K562 (cell line): Measurements from ENCODE around the gene TMEM168. TPM values are rescaled to one million over a fixed set of nuclear protein-coding genes. Genes with fewer than 3 reads are reported as not detected.

Source experiments
- ATAC-seq: fragments of 200-7000 bp; cut with Tn5 transposase; 3 replicates; pipeline ENCODE4 v1.9.1; 2020; ENCODE audit warnings: moderate library complexity
- BruUV-seq: library from RNA; stranded (reverse); fragments of 400-500 nt; replicated peaks from 2 replicates; lab custom pipeline; 2021; lab: Mats Ljungman, UMichigan
- CTCF ChIA-PET: fragments of 300-600 bp; formaldehyde crosslinking; extraction: SDS; loops from one replicate; lab custom pipeline; 2021; ENCODE audit warnings: low intra/inter-chr PET ratio; lab: Yijun Ruan, JAX
- POLR2A ChIA-PET: fragments of 300-600, 350-650 bp; sonication (Branson Sonifier 250); formaldehyde crosslinking; extraction: SDS; loops from one replicate; lab custom pipeline; 2021; ENCODE audit warnings: antibody characterized with exemption, inconsistent platforms; lab: Yijun Ruan, JAX
- DNase-seq, 4 experiments: peaks; one replicate each; pipeline versions ENCODE4 v3.0.0 to v3.0.0-alpha.2; 2011 to 2018; ENCODE audit warnings: low spot score in 3 of 4, mixed read lengths in 3 of 4; ENCODE audit errors: extremely low read depth in 1 of 4
- FAIRE-seq: peaks from 2 replicates; lab custom pipeline; 2011; peaks lifted over from hg19 to GRCh38; lab: Jason Lieb, UNC
- H2AFZ ChIP-seq: 2 replicates; pipeline ENCODE4 v1.6.0; 2011; ENCODE audit warnings: low read depth, low read length, control low read depth, inconsistent platforms
- H3K27ac ChIP-seq: fragments of 200-600 bp; 3 replicates; pipeline ENCODE4 v1.8.0; 2011; ENCODE audit warnings: low read depth, mild to moderate bottlenecking, control low read depth, inconsistent platforms, low read length, moderate library complexity, mixed read lengths; ENCODE audit errors: extremely low read depth
- H3K27me3 ChIP-seq, 2 experiments: fragments of 300-600 bp in 1 of 2; 2 replicates in 1 of 2; 3 replicates in 1 of 2; pipeline versions ENCODE4 v1.6.0 to v1.8.0; 2011; ENCODE audit warnings: inconsistent platforms in 2 of 2, low read length in 2 of 2, mild to moderate bottlenecking in 1 of 2, mixed read lengths in 1 of 2, moderate library complexity in 1 of 2; ENCODE audit not compliant: control insufficient read depth in 2 of 2, insufficient read depth in 2 of 2
- H3K36me3 ChIP-seq: fragments of 300-600 bp; 3 replicates; pipeline ENCODE4 v1.8.0; 2011; ENCODE audit warnings: mild to moderate bottlenecking, low read length, inconsistent platforms; ENCODE audit not compliant: control insufficient read depth, insufficient read depth
- H3K4me1 ChIP-seq, 2 experiments: fragments of 200-600 bp in 1 of 2; replicated peaks in 1 of 2; 2 replicates in 1 of 2; 3 replicates in 1 of 2; pipeline versions ENCODE4 v1.5.1 to v1.8.0; 2011; ENCODE audit warnings: inconsistent platforms in 2 of 2, low read length in 2 of 2, mild to moderate bottlenecking in 1 of 2, mixed read lengths in 1 of 2, moderate library complexity in 1 of 2; ENCODE audit not compliant: control insufficient read depth in 2 of 2, insufficient read depth in 2 of 2
- H3K4me2 ChIP-seq: 2 replicates; pipeline ENCODE4 v1.6.1; 2011; ENCODE audit warnings: low read length, control low read depth, inconsistent platforms, mixed read lengths; ENCODE audit not compliant: insufficient read depth
- H3K4me3 ChIP-seq: fragments of 200-600 bp; sonication (generic), shearing (Covaris generic); 2 replicates; pipeline ENCODE4 v1.5.1; 2016; ENCODE audit warnings: control low read depth, inconsistent platforms
- H3K79me2 ChIP-seq: fragments of 200-600 bp; 3 replicates; pipeline ENCODE4 v1.8.0; 2011; ENCODE audit warnings: low read length, inconsistent platforms; ENCODE audit not compliant: control insufficient read depth, insufficient read depth
- H3K9ac ChIP-seq, 2 experiments: 2 replicates each; pipeline versions ENCODE4 v1.6.0 to v1.6.1; 2011; ENCODE audit warnings: low read depth in 2 of 2, low read length in 2 of 2, control low read depth in 1 of 2, inconsistent platforms in 1 of 2, mild to moderate bottlenecking in 1 of 2, mixed read lengths in 1 of 2; ENCODE audit not compliant: insufficient read depth in 1 of 2
- H3K9me1 ChIP-seq: one replicate; pipeline ENCODE4 v1.6.0; 2011; ENCODE audit warnings: inconsistent platforms, mild to moderate bottlenecking, low read length, moderate library complexity; ENCODE audit not compliant: control insufficient read depth, insufficient read depth
- H3K9me3 ChIP-seq: replicated peaks from 2 replicates; pipeline ENCODE4 v1.5.1; 2011; ENCODE audit warnings: low read depth, low read length, inconsistent platforms; ENCODE audit not compliant: control insufficient read depth, insufficient read depth
- H4K20me1 ChIP-seq: replicated peaks from 2 replicates; pipeline ENCODE4 v1.6.1; 2011; ENCODE audit warnings: low read length, inconsistent platforms, mixed read lengths; ENCODE audit not compliant: control insufficient read depth, insufficient read depth
- CBFA2T2 ChIP-seq: fragments of 450-650 bp; conservative IDR thresholded peaks from 2 replicates; pipeline ENCODE4 v1.6.1; 2017; ENCODE audit warnings: mild to moderate bottlenecking
- CBFA2T3 ChIP-seq: fragments of 450-650 bp; IDR thresholded peaks from 2 replicates; pipeline ENCODE4 v1.6.1; 2017
- CREM ChIP-seq: IDR thresholded peaks from 2 replicates; pipeline ENCODE4 v1.6.1; 2014; ENCODE audit warnings: antibody characterized with exemption, low read depth
- GATA2 ChIP-seq: sonication (generic); formaldehyde crosslinking; IDR thresholded peaks from 2 replicates; pipeline ENCODE4 v1.4.0; 2020; ENCODE audit warnings: mild to moderate bottlenecking, missing genetic modification reagents
- TAL1 ChIP-seq: fragments of 450-650 bp; IDR thresholded peaks from 2 replicates; pipeline ENCODE4 v1.6.1; 2016; ENCODE audit warnings: mild to moderate bottlenecking
- WGBS: fragments of 100-300 bp; shearing (Covaris generic); methylation state at CpG from one replicate; pipeline ENCODE4 v1.1.6; 2016; ENCODE audit warnings: low coverage, mixed read lengths; ENCODE audit not compliant: insufficient coverage; ENCODE audit errors: missing lambda C conversion rate; 5-methylcytosine and 5-hydroxymethylcytosine counted together
- in situ Hi-C: fragments of 300-500 bp; cut with MboI; formaldehyde crosslinking; loops from 4 replicates; pipeline ENCODE4 v1.15.0; 2018; ENCODE audit warnings: inconsistent platforms, mixed read lengths
- intact Hi-C: fragments of 100-400 bp; cut with micrococcal nuclease; formaldehyde crosslinking; loops from 2 replicates; pipeline ENCODE4 v1.14.2; 2022
- polyA plus RNA-seq, 8 experiments: library from polyadenylated mRNA; depleted of rRNA in 4 of 8; stranded (reverse) in 5 of 8; unstranded in 3 of 8; fragments of >200 nt; fragmentation: Nextera tagmentation in 2 of 8; fragmentation: Illumina TruSeq in 1 of 8; extraction: Ambion mirVana in 2 of 8; extraction: Trizol in 1 of 8; gene quantifications; 2 replicates each; pipeline versions ENCODE4 v1.2.1 to v1.2.3, GENCODE V29; 2011 to 2014; ENCODE audit warnings: inconsistent platforms in 1 of 8, missing spikeins in 1 of 8
- total RNA-seq, 7 experiments: library from RNA; depleted of rRNA in 6 of 7; stranded (reverse); fragments of >200 nt in 6 of 7; fragmentation: Illumina TruSeq in 2 of 7; extraction: Trizol in 2 of 7; gene quantifications; 2 replicates each; pipeline versions ENCODE4 v1.2.1 to v1.2.3, GENCODE V29; 2011 to 2021; ENCODE audit warnings: low replicate concordance in 1 of 7

The TMEM168 gene
- total and polyA plus RNA-seq, 9 of the 15 experiments (the other 6 are each of a cell fraction or from before 2014, with no cell fraction given): 19.7 to 50.7 (median 25.4) TPM

DNA sequence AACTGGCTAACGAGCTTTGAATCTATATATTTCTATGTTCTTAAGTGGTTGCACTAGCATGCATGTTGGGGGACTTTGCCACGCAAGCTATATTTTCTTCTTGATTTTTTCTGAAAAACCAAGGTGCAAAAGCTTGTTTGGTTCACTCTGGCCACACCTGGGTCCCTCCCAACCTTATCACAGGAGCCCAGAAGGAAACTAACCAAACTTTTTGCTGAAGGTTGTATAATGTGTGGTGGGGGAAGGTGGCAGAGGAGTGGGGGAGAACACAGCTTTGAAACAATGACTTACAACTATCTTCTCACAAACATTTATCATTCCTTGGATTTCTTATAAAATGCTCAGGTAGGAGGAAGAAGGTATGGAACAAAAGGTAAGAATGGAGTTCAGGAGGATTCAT is 75.3 kb downstream of the TMEM168 start:
- POLR2A ChIA-PET: interaction anchor here (0.6 to 0.7 kb wide), 2 partner anchors 392 to 858 kb away, joined by 3 read pairs; no protein-coding TSS in a partner anchor
- no peak for FAIRE-seq
- H3K36me3 ChIP-seq: no peaks in the 10 kb centered on the region

More for the DNA sequence above, 75.3 kb downstream of the TMEM168 start:
- H3K27me3 ChIP-seq: no peaks in the 10 kb centered on the region; a peak in 1 of 5 replicates
- in situ Hi-C loops (no loop called here), intact Hi-C loops (no loop called here)
- H3K4me3 ChIP-seq: no peak overlapping the region
- DNase-seq: peak in 1 of 4 experiments; percentile 12
- no TSS peak for BruUV-seq
- CTCF ChIA-PET: interaction anchor here (0.6 kb wide), 1 partner anchor 175 kb away, joined by 7 read pairs; no protein-coding TSS in a partner anchor
- no peaks in the 10 kb centered on the region for H3K79me2 ChIP-seq
- H3K4me1 ChIP-seq: no peaks in the 10 kb centered on the region
- peak; percentile 24; the same call in 1 of the 2 replicates for TF ChIP-seq CBFA2T2
- TF ChIP-seq TAL1: peak; percentile 44; the same call in 1 of the 2 replicates
- no peak for TF ChIP-seq CREM
- TF ChIP-seq GATA2 (CRISPR knock-in tag): no peak
- peak; percentile 56 for TF ChIP-seq CBFA2T3
- H2AFZ ChIP-seq: no peak overlapping the region
- no peak overlapping the region for H3K9ac ChIP-seq
- ATAC-seq: peak; percentile 60
- no peaks in the 10 kb centered on the region for H3K9me1 ChIP-seq
- no peak overlapping the region for H3K4me2 ChIP-seq
- no peaks in the 10 kb centered on the region for H3K9me3 ChIP-seq
- WGBS: 0% methylated on average over 2 of the region's 2 CpGs
- H4K20me1 ChIP-seq: no peaks in the 10 kb centered on the region
- no peak overlapping the region for H3K27ac ChIP-seq
